HUES64 (cell line): ENCODE data around the gene PPP1R7.

ENCODE experiments used
- H3K27ac ChIP-seq: 2 replicates; pipeline ENCODE4 v1.7.0; 2013; ENCODE audit warnings: low read depth, low read length, inconsistent platforms
- H3K27me3 ChIP-seq: 2 replicates; pipeline ENCODE4 v1.6.1; 2013; ENCODE audit warnings: mild to moderate bottlenecking, low read length; ENCODE audit not compliant: insufficient read depth
- H3K36me3 ChIP-seq: 2 replicates; pipeline ENCODE4 v1.6.1; 2013; ENCODE audit warnings: mild to moderate bottlenecking, low read length; ENCODE audit not compliant: insufficient read depth
- H3K4me1 ChIP-seq: 2 replicates; pipeline ENCODE4 v1.6.1; 2013; ENCODE audit warnings: mild to moderate bottlenecking, low read length, moderate library complexity; ENCODE audit not compliant: insufficient read depth
- H3K4me3 ChIP-seq: 2 replicates; pipeline ENCODE4 v1.5.1; 2013; ENCODE audit warnings: mild to moderate bottlenecking, low read length, moderate library complexity
- H3K9ac ChIP-seq: 2 replicates; pipeline ENCODE4 v1.6.1; 2013; ENCODE audit warnings: mild to moderate bottlenecking, low read depth, low read length
- H3K9me3 ChIP-seq: 2 replicates; pipeline ENCODE4 v1.6.1; 2013; ENCODE audit warnings: low read depth, low read length; ENCODE audit not compliant: insufficient read depth
- WGBS: fragments of 150-250, 120-280 bp; methylation state at CpG from one replicate; pipeline ENCODE4 v1.1.7; 2013; ENCODE audit warnings: missing lambda C conversion rate; 5-methylcytosine and 5-hydroxymethylcytosine counted together

PPP1R7 gene

GRCh38 chr2:241205086-241205485, 54.8 kb downstream of the PPP1R7 start:
- H3K4me1 ChIP-seq = no peaks in the 10 kb centered on the region
- H3K4me3 ChIP-seq = no peak overlapping the region
- H3K9me3 ChIP-seq = no peaks in the 10 kb centered on the region
- 94% methylated on average over 3 of the region's 3 CpGs for WGBS
- no peaks in the 10 kb centered on the region for H3K36me3 ChIP-seq
- H3K27ac ChIP-seq = no peak overlapping the region
- H3K27me3 ChIP-seq = no peaks in the 10 kb centered on the region
- no peak overlapping the region for H3K9ac ChIP-seq

- Histone ChIP-seq H3K27ac (no peak overlapping the region), H3K4me3 (no peak overlapping the region), H3K9me3 (no peaks in the 10 kb centered on the region), H3K36me3 (no peaks in the 10 kb centered on the region), H3K9ac (no peak overlapping the region), H3K27me3 (no peaks in the 10 kb centered on the region), H3K4me1 (peaks cover 8% of the 10 kb centered on the region; the same call in 1 of the 2 replicates)
- WGBS = no CpG with 5 or more reads among the region's 1 CpG
Measured at GRCh38 chr2:241207151-241207550, 56.9 kb downstream of the PPP1R7 start.

- H3K27ac ChIP-seq = no peak overlapping the region
- H3K4me1 ChIP-seq = peaks cover 8% of the 10 kb centered on the region; the same call in 1 of the 2 replicates
- no peaks in the 10 kb centered on the region for H3K9me3 ChIP-seq
- no peaks in the 10 kb centered on the region for H3K27me3 ChIP-seq
- H3K36me3 ChIP-seq = no peaks in the 10 kb centered on the region
- H3K4me3 ChIP-seq = no peak overlapping the region
- WGBS = 83% methylated on average over 6 of the region's 6 CpGs
- H3K9ac ChIP-seq = no peak overlapping the region
Measured at GRCh38 chr2:241207641-241208040, 57.4 kb downstream of the PPP1R7 start.

GRCh38 chr2:241208058-241208457, 57.8 kb downstream of the PPP1R7 start:
- Histone ChIP-seq H3K27me3 (no peaks in the 10 kb centered on the region), H3K9me3 (no peaks in the 10 kb centered on the region), H3K9ac (no peak overlapping the region), H3K36me3 (no peaks in the 10 kb centered on the region), H3K4me3 (no peak overlapping the region), H3K4me1 (peaks cover 8% of the 10 kb centered on the region; the same call in 1 of the 2 replicates), H3K27ac (no peak overlapping the region)
- 90% methylated on average over 6 of the region's 6 CpGs for WGBS

- no peak overlapping the region for H3K9ac ChIP-seq
- no peak overlapping the region for H3K4me3 ChIP-seq
- WGBS = 91% methylated on average over 33 of the region's 33 CpGs
- H3K27ac ChIP-seq = no peak overlapping the region
- no peaks in the 10 kb centered on the region for H3K36me3 ChIP-seq
- no peaks in the 10 kb centered on the region for H3K27me3 ChIP-seq
- H3K4me1 ChIP-seq = peaks cover 8% of the 10 kb centered on the region; the same call in 1 of the 2 replicates
- no peaks in the 10 kb centered on the region for H3K9me3 ChIP-seq
Measured at GRCh38 chr2:241209271-241209670, 59.0 kb downstream of the PPP1R7 start.

- Histone ChIP-seq H3K4me1 (peaks cover 11% of the 10 kb centered on the region; the same call in 1 of the 2 replicates), H3K4me3 (no peak overlapping the region), H3K36me3 (no peaks in the 10 kb centered on the region), H3K27ac (no peak overlapping the region), H3K27me3 (no peaks in the 10 kb centered on the region), H3K9me3 (no peaks in the 10 kb centered on the region), H3K9ac (no peak overlapping the region)
- 42% methylated on average over 2 of the region's 2 CpGs for WGBS
Measured at GRCh38 chr2:241211276-241211675, 61.0 kb downstream of the PPP1R7 start.

GRCh38 chr2:241213041-241213440, 62.8 kb downstream of the PPP1R7 start:
- no peaks in the 10 kb centered on the region for H3K36me3 ChIP-seq
- no peaks in the 10 kb centered on the region for H3K27me3 ChIP-seq
- no peaks in the 10 kb centered on the region for H3K9me3 ChIP-seq
- 93% methylated on average over 13 of the region's 13 CpGs for WGBS
- peaks cover 11% of the 10 kb centered on the region; the same call in 1 of the 2 replicates for H3K4me1 ChIP-seq
- H3K9ac ChIP-seq = no peak overlapping the region
- H3K4me3 ChIP-seq = no peak overlapping the region
- H3K27ac ChIP-seq = no peak overlapping the region

- Histone ChIP-seq H3K4me1 (peaks cover 11% of the 10 kb centered on the region; the same call in 1 of the 2 replicates), H3K4me3 (no peak overlapping the region), H3K36me3 (no peaks in the 10 kb centered on the region), H3K9ac (no peak overlapping the region), H3K27ac (no peak overlapping the region), H3K27me3 (no peaks in the 10 kb centered on the region), H3K9me3 (no peaks in the 10 kb centered on the region)
- 87% methylated on average over 7 of the region's 7 CpGs for WGBS
Measured at GRCh38 chr2:241213567-241213966, 63.3 kb downstream of the PPP1R7 start.

GRCh38 chr2:241214209-241214608, 63.9 kb downstream of the PPP1R7 start:
- Histone ChIP-seq H3K4me3 (no peak overlapping the region), H3K4me1 (peaks cover 14% of the 10 kb centered on the region), H3K9ac (no peak overlapping the region), H3K9me3 (no peaks in the 10 kb centered on the region), H3K27ac (no peak overlapping the region), H3K36me3 (no peaks in the 10 kb centered on the region), H3K27me3 (no peaks in the 10 kb centered on the region)
- 84% methylated on average over 10 of the region's 10 CpGs for WGBS

- Histone ChIP-seq H3K9me3 (no peaks in the 10 kb centered on the region), H3K4me1 (peaks cover 16% of the 10 kb centered on the region), H3K27ac (no peak overlapping the region), H3K4me3 (no peak overlapping the region), H3K9ac (no peak overlapping the region), H3K27me3 (no peaks in the 10 kb centered on the region), H3K36me3 (no peaks in the 10 kb centered on the region)
- 94% methylated on average over 12 of the region's 12 CpGs for WGBS
Measured at GRCh38 chr2:241214766-241215165, 64.5 kb downstream of the PPP1R7 start.

- H3K27me3 ChIP-seq = no peaks in the 10 kb centered on the region
- no peak overlapping the region for H3K9ac ChIP-seq
- no peaks in the 10 kb centered on the region for H3K9me3 ChIP-seq
- WGBS = 90% methylated on average over 9 of the region's 9 CpGs
- H3K4me1 ChIP-seq = peaks cover 16% of the 10 kb centered on the region
- no peaks in the 10 kb centered on the region for H3K36me3 ChIP-seq
- no peak overlapping the region for H3K4me3 ChIP-seq
- H3K27ac ChIP-seq = no peak overlapping the region
Measured at GRCh38 chr2:241215421-241215820, 65.2 kb downstream of the PPP1R7 start.

- Histone ChIP-seq H3K4me3 (no peak overlapping the region), H3K36me3 (no peaks in the 10 kb centered on the region), H3K4me1 (peaks cover 10% of the 10 kb centered on the region), H3K27ac (no peak overlapping the region; the same call in 1 of the 2 replicates), H3K9me3 (no peaks in the 10 kb centered on the region), H3K27me3 (no peaks in the 10 kb centered on the region), H3K9ac (no peak overlapping the region)
- whole genome bisulfite sequencing = 57% methylated on average over 14 of the region's 14 CpGs
Measured at GRCh38 chr2:241216211-241216761, 66.0 kb downstream of the PPP1R7 start.
